Breast epithelium (tissue), 3 donors: ENCODE measurements around the gene CCDC24.

Experiments used
- CTCF ChIP-seq, 3 donors: fragments of 450-650 bp; IDR thresholded peaks; one replicate each; pipeline ENCODE4 v1.5.1; 2016 to 2017; ENCODE audit warnings: antibody characterized with exemption in 3 of 3, mild to moderate bottlenecking in 3 of 3, moderate library complexity in 3 of 3
- POLR2A ChIP-seq: fragments of 450-650 bp; IDR thresholded peaks from one replicate; pipeline ENCODE4 v1.6.1; 2016; ENCODE audit warnings: antibody characterized with exemption, mild to moderate bottlenecking, moderate library complexity

- TF ChIP-seq POLR2A: no peak
- no peak for TF ChIP-seq CTCF (IDR thresholded peaks at IDR 0.05)
Observed at GRCh38 chr1:44027320-44027719, 35.9 kb downstream of the CCDC24 start.
